GM18502 (cell line): Measurements from ENCODE around the gene REPIN1.

Experiments
- ATAC-seq: cut with Tn5 transposase; IDR thresholded peaks from one replicate; pipeline ENCODE4 v1.9.1; 2021; ENCODE audit warnings: mild to moderate bottlenecking; ENCODE audit not compliant: unreplicated experiment, poor library complexity

The REPIN1 gene

DNA sequence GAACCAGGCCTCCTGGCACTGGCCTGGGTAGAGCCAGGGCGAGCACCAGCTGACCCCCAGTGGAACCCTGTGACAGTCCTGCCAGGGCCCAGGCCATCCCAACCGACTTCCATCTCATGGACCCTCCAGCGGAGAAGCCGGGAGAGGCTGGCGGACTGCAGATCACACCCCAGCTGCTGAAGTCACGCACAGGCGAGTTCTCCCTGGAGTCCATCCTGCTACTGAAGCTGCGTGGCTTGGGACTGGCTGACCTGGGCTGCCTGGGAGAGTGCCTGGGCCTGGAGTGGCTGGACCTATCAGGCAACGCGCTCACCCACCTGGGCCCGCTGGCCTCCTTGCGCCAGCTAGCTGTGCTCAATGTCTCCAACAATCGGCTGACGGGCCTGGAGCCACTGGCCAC, 31.9 kb upstream of the REPIN1 start:
- no peak for ATAC-seq

DNA sequence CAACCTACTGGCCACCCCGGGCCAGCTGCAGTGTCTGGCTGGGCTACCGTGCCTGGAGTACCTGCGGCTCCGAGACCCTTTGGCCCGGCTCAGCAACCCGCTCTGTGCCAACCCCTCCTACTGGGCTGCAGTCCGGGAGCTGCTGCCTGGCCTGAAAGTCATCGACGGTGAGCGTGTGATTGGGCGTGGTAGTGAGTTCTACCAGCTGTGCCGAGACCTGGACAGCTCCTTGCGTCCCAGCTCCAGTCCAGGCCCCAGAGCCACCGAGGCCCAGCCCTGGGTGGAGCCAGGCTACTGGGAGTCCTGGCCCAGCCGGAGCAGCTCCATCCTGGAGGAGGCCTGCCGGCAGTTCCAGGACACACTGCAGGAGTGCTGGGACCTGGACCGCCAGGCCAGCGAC, 31.4 kb upstream of the REPIN1 start:
- no peak for ATAC-seq

DNA sequence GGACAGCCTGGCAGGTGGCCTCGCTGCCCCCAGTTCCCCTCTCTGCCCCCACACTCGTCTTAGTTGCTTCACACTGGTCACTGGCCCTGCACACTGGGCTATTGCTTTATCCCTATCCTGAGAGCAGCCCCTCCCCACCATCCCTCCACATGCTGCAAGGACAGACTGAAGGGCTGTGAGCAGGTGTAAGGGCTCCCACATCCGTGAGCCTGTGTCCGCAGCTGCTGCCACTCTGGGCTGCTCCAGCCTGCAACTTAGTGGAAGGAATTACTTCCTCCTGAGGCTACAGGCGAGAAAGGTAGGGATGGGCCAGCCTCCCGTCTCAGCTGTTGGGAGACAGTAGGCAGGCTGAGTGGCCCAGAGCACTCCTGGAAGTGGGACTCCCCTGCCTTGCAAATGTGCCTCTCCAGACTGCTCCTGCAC, 31.0 kb upstream of the REPIN1 start:
- no peak for ATAC-seq

DNA sequence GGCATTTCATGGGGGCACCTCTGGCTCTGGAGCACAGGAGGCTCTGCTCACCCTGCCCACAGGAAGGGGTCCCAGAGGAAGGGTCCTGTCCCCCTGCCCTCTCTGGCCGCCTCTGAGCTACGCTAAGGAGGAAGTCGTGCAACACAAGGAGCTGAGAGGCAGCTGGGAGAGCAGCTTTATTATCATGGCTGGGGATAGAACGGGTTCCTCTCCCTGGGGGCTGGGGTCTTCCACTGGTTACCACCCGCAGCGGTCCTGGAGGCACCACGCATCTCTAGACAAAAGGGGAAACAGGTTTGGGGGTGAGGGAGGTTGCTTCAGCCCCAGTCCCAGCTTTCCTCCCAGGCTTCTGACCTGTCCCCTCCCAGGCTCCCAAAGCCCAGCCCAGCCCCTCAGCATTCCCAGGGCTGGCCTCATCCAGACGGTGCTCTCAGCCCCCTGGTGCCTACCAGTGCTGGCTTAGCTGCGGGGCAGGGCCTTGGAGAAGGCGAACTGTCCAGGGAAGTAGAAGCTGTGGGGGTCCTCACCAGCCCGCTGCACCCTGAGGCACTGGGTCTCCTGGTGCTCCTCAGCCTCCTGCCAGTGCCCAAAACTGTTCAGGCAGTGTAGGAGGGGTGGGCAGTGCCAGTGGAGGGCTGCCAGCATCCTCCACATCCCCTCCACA, 30.3 kb upstream of the REPIN1 start:
- ATAC-seq = no peak

DNA sequence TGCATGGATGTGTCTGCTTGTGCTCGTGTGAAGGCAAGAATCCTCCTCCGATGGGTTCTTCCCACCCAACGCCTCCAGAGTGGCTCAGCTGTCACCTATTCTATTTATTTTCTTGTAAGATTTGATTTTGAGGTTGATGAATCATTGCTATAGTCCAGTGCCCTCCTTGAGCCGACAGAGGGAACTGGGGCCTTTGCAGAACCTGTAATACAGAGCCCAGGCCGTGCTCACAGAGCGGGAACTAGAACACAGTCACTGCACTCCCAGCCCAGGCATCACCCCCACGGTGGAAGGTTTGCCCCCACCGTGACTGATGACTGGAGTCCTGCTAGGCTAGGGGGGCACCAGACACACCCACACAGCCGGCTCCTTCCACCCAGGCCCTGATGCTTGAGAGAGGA, 29.2 kb upstream of the REPIN1 start:
- ATAC-seq = no peak

DNA sequence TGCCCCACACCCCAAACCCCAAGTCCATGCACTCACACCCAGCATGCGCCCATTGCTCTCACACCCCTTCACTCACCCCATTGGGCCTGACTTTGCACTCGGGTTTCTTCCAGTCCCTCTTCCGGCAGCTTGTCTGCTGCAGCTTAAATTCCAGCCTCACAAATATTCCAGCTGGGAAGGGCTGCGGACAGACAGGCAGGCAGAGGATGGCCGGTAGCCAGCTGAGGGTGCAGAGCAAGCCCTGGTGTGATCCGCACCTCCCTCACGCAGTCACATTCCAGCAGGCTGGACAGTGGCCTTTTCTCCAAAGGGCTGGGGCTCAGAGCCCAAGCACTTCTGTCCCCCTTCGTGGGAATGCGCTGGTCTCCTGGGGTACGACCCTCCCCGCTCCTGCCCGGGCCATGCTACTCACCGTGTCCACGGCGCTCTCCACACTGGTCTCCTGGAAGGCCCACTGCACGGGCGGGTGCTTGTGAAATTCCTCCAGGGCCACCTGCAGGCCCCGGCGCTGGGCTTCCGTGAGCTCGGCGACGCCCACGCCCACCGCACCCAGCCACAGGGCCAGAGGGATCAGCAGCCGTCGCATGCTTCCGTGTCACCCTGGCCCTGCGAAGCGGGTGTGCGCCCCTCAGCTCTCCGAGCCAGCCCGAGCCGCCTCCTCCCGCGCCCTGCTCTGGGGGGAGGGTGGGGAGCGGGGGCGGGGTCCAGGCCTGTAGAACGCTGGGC, 28.4 kb upstream of the REPIN1 start:
- no peak for ATAC-seq

DNA sequence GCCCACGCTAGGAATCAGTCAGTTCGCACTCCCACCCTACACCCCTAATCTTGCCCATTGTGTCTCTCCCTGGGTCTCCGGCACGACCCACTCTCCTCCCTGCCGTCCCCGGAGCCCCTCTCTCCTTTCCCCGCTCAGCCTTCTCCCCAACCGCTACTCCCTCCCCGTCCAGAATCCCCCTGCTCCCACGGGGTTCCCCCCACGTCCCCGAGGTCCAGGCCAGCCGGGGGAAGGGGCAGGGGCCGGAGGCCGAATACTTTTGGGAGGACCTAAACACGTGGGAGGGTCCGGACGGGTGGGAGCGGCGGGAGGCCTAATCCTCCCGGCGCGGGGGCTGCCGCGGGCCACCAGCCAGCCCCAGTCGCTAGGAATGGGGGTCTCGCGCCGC, 27.8 kb upstream of the REPIN1 start:
- ATAC-seq = no peak

DNA sequence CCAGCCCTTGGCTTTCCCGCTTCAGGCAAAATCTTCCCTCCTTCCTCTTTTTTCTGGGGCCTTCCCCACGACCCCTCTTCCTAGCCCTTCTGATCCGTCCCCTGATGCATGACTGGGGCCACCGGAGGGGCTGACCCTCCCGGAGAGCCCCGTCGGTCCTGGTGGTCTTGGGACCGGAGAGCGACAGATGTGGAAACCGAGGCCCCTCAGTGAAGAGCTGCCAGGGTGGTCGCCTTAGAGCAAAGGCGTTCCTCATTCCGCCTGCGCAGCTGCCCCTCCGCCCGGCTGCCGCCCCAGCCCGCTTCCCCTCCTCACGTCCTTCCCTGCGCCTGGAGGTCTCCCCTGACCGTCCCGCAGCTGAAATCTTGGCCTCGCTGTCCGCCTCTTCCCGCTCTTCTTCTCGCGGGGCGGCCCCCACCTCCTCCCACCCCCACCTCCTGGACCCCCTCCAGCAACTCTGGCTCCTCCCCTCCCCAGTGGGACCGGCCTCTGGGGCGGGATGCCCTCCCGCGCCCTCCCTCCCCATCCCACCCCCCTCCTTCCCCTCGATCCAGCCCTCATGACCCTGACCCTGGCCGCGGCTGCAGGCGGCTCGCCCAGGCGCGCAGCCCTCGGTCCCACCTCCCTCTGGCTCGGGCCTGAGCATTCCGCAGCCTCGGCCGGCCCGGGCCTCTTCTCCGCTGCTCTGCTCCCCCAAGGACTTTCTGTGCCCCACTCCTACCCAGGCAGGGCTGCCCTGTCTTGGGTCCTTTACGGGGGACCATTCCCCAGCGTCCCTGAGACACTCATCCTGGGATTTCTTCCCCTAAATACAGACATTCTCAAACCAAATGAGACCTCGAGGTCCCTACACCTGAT, 27.1 kb upstream of the REPIN1 start, which contains the start of gene RARRES2:
Gene RARRES2, minus strand, starts transcription at position 367 of the 858 bp plus-strand sequence. CDS start 1,020 bp downstream, outside the sequence.
- ATAC-seq = no peak

DNA sequence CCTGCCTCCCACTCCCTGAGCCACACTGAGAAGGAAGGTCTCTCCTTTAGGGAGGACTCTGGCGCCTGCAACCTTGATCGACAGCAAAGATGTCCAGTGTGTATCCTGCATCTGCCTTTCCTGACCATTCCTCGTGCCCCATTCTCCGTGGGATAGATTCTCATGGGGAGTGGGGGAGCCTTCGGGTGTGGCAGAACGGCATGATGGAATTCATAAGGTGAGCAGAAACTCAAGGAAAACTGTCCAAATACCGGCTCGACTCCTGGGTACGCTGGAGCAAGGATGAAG, 26.6 kb upstream of the REPIN1 start:
- ATAC-seq = no peak

DNA sequence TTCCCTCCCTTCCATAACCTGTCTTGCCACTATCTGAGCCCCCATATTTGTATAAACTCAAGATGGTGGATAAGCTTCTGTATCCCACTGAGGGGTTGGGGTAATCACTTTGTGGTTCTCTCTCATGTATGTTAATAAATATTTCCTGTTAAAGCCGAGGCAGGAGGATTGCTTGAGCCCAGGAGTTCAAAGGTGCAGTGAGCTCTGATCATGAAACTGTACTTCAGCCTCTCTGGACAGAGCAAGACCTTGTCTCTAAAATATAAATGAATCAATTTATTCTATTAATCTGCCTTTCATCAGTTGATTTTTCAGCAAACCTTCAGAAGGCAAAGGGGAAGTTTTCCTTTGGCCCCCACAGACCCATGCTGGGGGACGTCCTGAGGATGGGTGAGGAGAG, 25.4 kb upstream of the REPIN1 start:
- ATAC-seq = no peak

DNA sequence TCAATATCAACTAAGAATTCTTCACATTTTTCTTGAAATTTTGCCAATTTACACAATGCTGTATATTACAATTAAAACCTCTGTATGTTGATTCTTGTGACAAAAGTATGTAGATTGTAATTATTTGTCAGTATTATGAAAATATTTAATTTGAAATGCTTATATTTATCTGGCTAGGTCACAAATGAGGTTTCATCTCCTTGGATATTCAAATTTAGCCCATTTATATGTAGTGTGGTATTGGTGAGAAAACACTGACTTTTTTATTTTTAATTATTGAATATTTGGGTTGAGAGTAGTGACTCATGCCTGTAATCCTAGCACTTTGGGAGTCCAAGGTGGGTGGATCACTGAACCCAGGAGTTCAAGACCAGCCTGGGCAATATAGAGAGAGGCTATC, 24.3 kb upstream of the REPIN1 start:
- ATAC-seq = no peak

DNA sequence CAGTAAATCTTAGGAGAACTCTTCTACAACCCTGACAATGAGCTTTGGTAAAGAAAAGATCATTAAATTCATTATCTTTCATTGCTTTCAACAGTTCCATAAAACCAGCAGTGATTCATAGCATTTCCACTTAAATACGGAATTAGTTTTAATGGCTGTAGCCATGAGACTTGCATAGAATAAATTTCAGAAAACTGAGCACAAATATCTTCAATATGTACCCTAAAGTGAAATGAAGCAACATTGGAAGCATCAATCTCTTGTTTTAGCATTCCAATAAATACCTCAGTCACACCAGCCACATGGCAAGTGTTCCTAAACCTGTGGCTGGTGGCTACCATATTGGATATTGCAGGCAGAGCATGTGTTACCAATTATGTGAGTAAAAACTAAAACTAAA, 23.6 kb upstream of the REPIN1 start:
- ATAC-seq = no peak

DNA sequence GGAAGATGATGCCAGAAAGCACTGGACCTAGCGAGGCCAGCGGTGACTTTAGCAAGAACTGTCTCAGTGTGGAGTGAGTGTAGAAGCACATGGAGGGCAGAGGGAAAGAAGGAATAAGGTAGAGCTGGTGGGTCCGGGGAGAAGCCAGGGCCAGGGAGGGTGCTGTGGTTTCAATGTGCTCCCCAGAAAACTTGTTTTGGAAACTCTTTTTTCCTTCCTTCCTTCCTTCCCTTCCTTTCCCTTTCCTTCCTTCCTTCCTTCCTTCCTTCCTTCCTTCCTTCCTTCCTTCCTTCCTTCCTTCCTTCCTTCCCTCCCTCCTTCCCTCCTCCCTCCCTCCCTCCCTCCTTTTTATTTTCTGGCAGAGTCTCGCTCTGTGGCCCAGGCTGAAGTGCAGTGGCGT, 21.7 kb upstream of the REPIN1 start:
- no peak for ATAC-seq

DNA sequence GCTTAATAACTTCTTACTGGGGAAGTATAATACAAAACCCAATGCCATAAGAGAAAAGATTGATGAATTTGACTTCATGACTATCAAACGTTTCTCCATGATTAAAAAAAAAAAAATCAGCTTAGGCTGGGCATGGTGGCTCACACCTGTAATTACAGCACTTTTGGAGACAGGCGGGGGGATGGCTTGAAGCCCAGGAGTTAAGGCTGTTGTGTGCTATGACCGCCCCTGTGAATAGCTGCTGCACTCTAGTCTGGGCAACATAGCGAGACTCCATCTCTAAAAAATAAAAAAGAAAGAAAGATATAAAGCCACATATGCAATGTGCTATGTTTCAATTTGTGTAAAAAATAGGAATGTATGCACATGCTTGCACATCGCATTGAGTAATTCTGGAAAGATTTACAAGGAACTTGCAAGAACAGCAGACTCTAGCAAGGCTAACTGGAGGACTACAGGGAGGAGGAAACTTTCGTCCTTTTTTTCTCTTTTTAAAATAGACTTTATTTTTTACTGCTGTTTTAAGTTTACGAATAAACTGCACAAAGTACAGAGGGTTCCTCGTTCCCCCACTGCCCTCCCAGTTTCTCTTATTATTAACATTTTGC, 16.9 kb upstream of the REPIN1 start:
- ATAC-seq = no peak

DNA sequence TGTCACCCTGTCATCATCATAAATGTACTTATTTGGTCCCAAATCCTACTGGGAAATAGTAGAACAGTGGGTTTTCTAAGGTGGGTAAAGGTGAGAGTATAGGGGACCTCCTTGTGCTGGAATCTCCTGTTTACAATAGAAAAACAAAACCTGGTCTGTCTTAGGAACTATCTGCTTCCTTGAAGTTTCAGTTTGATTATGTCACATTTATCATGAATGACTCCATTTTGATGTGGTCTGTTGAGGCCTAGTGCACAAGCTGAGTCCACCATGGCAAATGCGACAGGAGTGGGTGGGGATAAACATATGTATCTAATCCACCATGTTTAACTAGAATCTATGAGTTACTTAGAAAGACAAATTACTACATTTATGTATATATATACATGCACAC, 13.0 kb upstream of the REPIN1 start:
- ATAC-seq = no peak

DNA sequence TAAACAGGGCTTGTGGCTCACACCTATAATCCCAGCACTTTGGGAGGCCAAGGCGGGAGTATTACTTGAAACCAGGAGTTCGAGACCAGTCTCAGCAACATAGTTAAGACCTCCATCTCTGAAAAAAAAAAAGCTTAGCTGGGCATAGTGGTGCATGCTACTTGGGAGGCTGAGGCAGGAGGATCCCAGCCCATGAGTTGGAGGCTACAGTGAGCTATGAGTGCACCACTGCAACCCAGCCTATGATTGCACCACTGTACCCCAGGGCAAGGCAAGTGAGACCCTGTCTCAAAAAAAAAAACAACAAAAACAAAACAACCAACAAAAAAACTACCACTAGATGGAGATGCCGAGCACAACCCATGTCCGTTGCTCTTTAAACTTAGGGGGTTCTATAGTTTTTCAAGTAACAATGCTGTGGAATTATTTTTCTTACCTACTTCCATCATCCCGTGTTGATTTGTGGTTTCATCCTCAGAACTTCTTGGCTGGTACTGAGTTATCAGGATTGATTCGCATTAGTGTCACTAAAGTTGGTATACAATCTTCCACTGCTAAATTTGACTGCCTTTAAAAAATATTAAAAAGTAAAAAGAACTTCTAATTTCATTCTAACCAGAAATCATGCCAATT, 12.2 kb upstream of the REPIN1 start:
- no peak for ATAC-seq

DNA sequence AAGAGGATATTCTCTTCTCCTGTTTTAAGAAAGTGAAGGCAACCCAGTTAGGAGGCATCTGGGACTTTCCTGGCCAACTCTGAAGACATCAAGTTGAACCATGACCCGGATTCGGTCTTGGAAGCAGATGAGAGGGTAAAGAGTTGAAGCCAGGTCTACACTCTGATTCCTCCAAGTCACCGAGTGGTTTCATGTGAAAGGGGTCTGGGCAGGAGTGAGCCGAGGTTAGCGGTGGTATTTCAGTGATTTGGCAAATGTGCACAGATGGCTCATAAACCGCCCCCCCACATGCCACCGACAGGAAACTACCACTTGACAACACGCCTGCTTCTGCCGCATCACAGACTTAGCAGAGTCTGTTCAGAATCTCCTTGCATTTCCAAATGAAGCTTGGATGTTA, 11.4 kb upstream of the REPIN1 start:
- peak; percentile 75 for ATAC-seq

DNA sequence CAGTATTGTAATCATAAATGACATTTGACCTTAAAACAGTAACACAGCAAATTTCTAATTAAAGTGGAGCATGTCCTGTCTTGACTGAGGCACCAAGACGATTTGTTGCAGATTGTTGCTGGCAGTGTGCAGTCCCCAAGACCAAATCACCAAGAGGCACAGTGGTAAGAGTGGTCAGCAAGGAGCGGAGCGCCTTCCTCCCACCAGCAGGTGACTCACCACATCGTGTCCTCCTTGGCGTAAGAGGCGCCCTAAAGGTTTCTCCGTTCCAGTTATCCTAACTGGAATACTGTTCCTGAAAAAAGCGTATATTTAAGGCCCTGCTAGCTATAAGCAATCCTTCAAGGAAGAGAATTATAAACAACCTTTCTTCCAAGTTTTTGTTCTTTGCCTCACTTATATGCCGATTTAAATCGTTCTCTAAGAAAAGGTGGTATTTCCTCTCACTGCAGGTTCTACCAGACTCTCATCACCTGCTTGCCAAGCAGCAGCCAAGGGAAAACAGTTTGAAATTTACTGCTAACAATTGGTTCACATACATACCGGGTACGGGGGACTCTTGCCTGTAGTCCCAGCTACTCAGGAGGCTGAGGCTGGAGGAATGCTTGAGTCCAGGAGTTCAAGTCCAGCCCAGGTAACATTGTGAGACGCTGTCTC, 10.7 kb upstream of the REPIN1 start:
- ATAC-seq = peak; percentile 31

DNA sequence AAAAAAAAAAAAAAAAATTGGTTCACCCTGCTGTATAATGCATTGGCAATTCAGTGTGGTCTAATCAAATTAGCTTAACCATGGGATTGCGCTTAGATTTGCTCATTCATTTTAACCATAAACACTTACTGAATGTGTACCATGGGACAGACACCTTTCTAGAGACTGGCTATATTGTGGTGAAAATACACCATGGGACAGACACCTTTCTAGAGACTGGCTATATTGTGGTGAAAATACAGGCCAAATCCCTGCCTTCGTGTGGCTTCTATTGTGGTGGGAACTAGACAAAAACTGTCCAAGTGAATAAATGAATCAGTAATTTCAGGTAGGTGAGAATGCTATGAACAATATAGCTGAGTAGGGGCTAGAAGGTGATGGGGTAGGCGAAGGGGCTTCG, 10.2 kb upstream of the REPIN1 start:
- no peak for ATAC-seq

DNA sequence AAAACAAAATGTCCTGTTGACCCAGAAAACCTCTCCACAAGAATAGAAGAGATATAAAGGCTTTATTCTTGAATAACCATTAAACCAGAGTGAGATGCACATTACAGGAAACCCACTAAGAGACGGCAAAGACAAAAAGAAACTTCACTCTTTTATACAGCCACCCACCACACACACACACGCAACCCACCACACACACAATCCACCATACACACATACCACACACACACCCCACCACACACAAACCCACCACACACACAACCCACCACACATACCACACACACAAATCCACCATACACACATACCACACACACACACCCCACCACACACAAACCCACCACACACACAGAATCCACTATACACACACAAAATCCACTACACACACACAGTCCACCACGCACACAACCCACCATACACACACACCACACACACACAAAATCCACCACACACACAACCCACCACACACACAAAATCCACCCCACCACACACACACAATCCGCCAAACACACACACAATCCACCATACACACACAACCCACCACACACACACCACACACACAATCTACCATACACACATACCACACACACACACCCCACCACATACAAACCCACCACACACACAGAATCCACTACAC, 9.5 kb upstream of the REPIN1 start:
- ATAC-seq = no peak
